ENCODE measurements around the gene CNTNAP2.

- TF ChIP-seq GATA3 (IDR thresholded peaks at IDR 0.05; ENCODE audit: low read depth, low read length) (no peak), GATA2 (IDR thresholded peaks at IDR 0.05; ENCODE audit: low read depth, low read length) (no peak)
Observed at GRCh38 chr7:148334441-148334956, 2217.9 kb downstream of the CNTNAP2 start.
